Measurements from ENCODE around the gene EPB41L3. TPM values are rescaled to one million over a fixed set of nuclear protein-coding genes. Genes with fewer than 3 reads are reported as not detected.

The EPB41L3 gene
- total RNA-seq, 1 experiment from 2014 or later, result 16.1 TPM

- H3K56ac ChIP-seq (ENCODE audit: insufficient read length, low read depth, low read length), result no peak overlapping the region
- TF ChIP-seq CTCF (conservative IDR thresholded peaks at IDR 0.05), result no peak
- H3K27ac ChIP-seq (ENCODE audit: insufficient read length, low read depth, low read length), result no peak overlapping the region
These were observed 68.5 kb downstream of the EPB41L3 start for GRCh38 chr18:5475267-5475666.

More at GRCh38 chr18:5475267-5475666, 68.5 kb downstream of the EPB41L3 start:
- H2AFZ ChIP-seq (ENCODE audit: low read length), result no peak overlapping the region
- no CpG with 5 or more reads among the region's 8 CpGs for WGBS (ENCODE audit: extremely low coverage, insufficient read length, low lambda C conversion rate)
- H4K91ac ChIP-seq (ENCODE audit: insufficient read length, low read depth, low read length), result no peak overlapping the region
- no peak overlapping the region for H2BK12ac ChIP-seq (ENCODE audit: insufficient read length, low read depth, low read length)
- H3K4me2 ChIP-seq (ENCODE audit: insufficient read depth, insufficient read length, low read length), result no peak overlapping the region
- peaks cover 30 to 33% of the 10 kb centered on the region in 2 experiments for H3K4me1 Mint-ChIP-seq
- no peaks in the 10 kb centered on the region for H3K27me3 Mint-ChIP-seq (ENCODE audit: low read depth)
- no peak overlapping the region for H2BK5ac ChIP-seq (ENCODE audit: insufficient read length, low read length)
- no peaks in the 10 kb centered on the region for H3K23me2 ChIP-seq (ENCODE audit: insufficient read length, low read depth, low read length, poor library complexity, severe bottlenecking)
- H3K9me3 ChIP-seq (ENCODE audit: control insufficient read depth, low read depth, low read length), result no peaks in the 10 kb centered on the region
- H3K18ac ChIP-seq (ENCODE audit: insufficient read length, low read depth, low read length), result no peak overlapping the region
- H3K79me1 ChIP-seq (ENCODE audit: insufficient read depth, low read depth, low read length, poor library complexity, severe bottlenecking), result no peaks in the 10 kb centered on the region
- no peak overlapping the region for H2BK20ac ChIP-seq (ENCODE audit: low read depth, low read length, poor library complexity, severe bottlenecking)
- no peak overlapping the region for H2BK120ac ChIP-seq (ENCODE audit: low read depth, low read length, poor library complexity, severe bottlenecking)
- no peaks in the 10 kb centered on the region for H3K9me3 Mint-ChIP-seq
- H3K23ac ChIP-seq (ENCODE audit: insufficient read length, low read depth, low read length), result no peak overlapping the region
- H3K4me1 ChIP-seq (ENCODE audit: insufficient read depth, low read length), result peaks cover 2% of the 10 kb centered on the region
- H3T11ph ChIP-seq (ENCODE audit: low read length), result no peak overlapping the region
- H3K14ac ChIP-seq (ENCODE audit: insufficient read depth, low read length), result no peak overlapping the region
- DNase-seq, result no peak
- no peaks in the 10 kb centered on the region for H3K36me3 Mint-ChIP-seq (ENCODE audit: insufficient read depth in 1 of 3, low read depth in 3 of 3)
- H4K20me1 ChIP-seq (ENCODE audit: control insufficient read depth, insufficient read depth, insufficient read length), result no peaks in the 10 kb centered on the region
- H2BK15ac ChIP-seq (ENCODE audit: low read depth, low read length), result no peak overlapping the region
- H4K8ac ChIP-seq (replicated peaks; ENCODE audit: insufficient read length, low read depth, low read length), result no peak overlapping the region
- H3K4me3 Mint-ChIP-seq, result no peak overlapping the region
- H3K4ac ChIP-seq (ENCODE audit: low read depth, low read length), result no peak overlapping the region
- H3K9ac ChIP-seq (ENCODE audit: extremely low read depth, insufficient read length, low read length), result no peak overlapping the region
- no peak overlapping the region for H3K27ac Mint-ChIP-seq
- H4K5ac ChIP-seq (ENCODE audit: insufficient read length, low read depth, low read length), result no peak overlapping the region
- H3K79me2 ChIP-seq (ENCODE audit: insufficient read depth, low read length), result no peaks in the 10 kb centered on the region
- H3K27me3 ChIP-seq (ENCODE audit: insufficient read depth, low read length), result no peaks in the 10 kb centered on the region
- no peak overlapping the region for H2AK5ac ChIP-seq (ENCODE audit: insufficient read length, low read length)

All from H9 (cell line).